Heart right ventricle (tissue), 16 donors: Measurements from ENCODE around the gene RSAD1. TPM values are rescaled to one million over a fixed set of nuclear protein-coding genes. Genes with fewer than 3 reads are reported as not detected.

Experiments used
- ATAC-seq, 8 donors: fragments of 200-7000 bp; cut with Tn5 transposase; one replicate each; pipeline ENCODE4 v1.9.1; 2020; ENCODE audit warnings: mild to moderate bottlenecking in 8 of 8, moderate library complexity in 8 of 8, moderate number of reproducible peaks in 1 of 8
- DNase-seq, 2 donors: peaks; one replicate each; pipeline ENCODE4 v3.0.0-alpha.2; 2020
- H3K27ac ChIP-seq, 10 donors: fragments of 200-600 bp; sonication (generic) in 2 of 10; one replicate each; pipeline versions ENCODE4 v1.5.0 to v1.8.0; 2020 to 2022; ENCODE audit warnings: mild to moderate bottlenecking in 3 of 10
- H3K27me3 ChIP-seq, 7 donors: fragments of 200-600 bp; one replicate each; pipeline ENCODE4 v1.8.0; 2021 to 2022; ENCODE audit warnings: mild to moderate bottlenecking in 2 of 7
- H3K36me3 ChIP-seq, 9 donors: fragments of 200-600 bp; sonication (generic) in 1 of 9; one replicate each; pipeline versions ENCODE4 v1.5.0 to v1.8.0; 2020 to 2022; ENCODE audit warnings: mild to moderate bottlenecking in 2 of 9
- H3K4me1 ChIP-seq, 9 donors: fragments of 200-600 bp; sonication (generic) in 1 of 9; one replicate each; pipeline versions ENCODE4 v1.5.0 to v1.8.0; 2020 to 2022; ENCODE audit warnings: mild to moderate bottlenecking in 4 of 9
- H3K4me3 ChIP-seq, 10 donors: fragments of 200-600 bp; sonication (generic) in 2 of 10; one replicate each; pipeline versions ENCODE4 v1.5.0 to v1.8.0; 2020 to 2022; ENCODE audit warnings: mild to moderate bottlenecking in 7 of 10, moderate library complexity in 2 of 10
- H3K9me3 ChIP-seq, 11 donors: fragments of 200-600 bp in 10 of 11; sonication (generic) in 2 of 11; one replicate each; pipeline versions ENCODE4 v1.5.0 to v1.8.0; 2013 to 2022; ENCODE audit warnings: mild to moderate bottlenecking in 2 of 11, control low read depth in 1 of 11, moderate library complexity in 1 of 11
- WGBS, 2 donors: extraction: QIAGEN DNeasy Blood & Tissue Kit; methylation state at CpG; one replicate each; pipeline ENCODE4 v1.1.7; 2013; ENCODE audit warnings: inconsistent platforms in 1 of 2; 5-methylcytosine and 5-hydroxymethylcytosine counted together
- intact Hi-C, 10 donors: fragments of 100-400 bp; cut with DNase I; formaldehyde crosslinking; loops; one replicate each; pipeline versions ENCODE4 v1.11.1 to v1.14.2; 2022
- polyA plus RNA-seq, 2 donors: library from polyadenylated mRNA; stranded (reverse); fragments of 200-250 nt; gene quantifications; one replicate each; pipeline ENCODE4 v1.2.3, GENCODE V29; 2013
- total RNA-seq, 10 donors: library from RNA; stranded (reverse); fragmentation: NEBNext Ultra II Directional in 3 of 10; extraction: Animal tissue kit (Norgen Biotek cat#: 25700) in 3 of 10; gene quantifications; one replicate each; pipeline versions ENCODE4 v1.2.1 to v1.2.4, GENCODE V29; 2021 to 2023
- TF ChIP-seq, protein P1 (sequence below), 9 donors: fragments of 200-600 bp; sonication (generic) in 2 of 9; IDR thresholded peaks; one replicate each; pipeline versions ENCODE4 v1.5.0 to v1.8.0; 2021 to 2022; ENCODE audit warnings: antibody characterized with exemption in 9 of 9, mild to moderate bottlenecking in 5 of 9, moderate library complexity in 1 of 9
- donor health status: Arrhythmogenic right ventricular cardiomyopathy.
- donor health status: ischemic (EF 13 %, LVEDD 7.1; RV severe dilation, severe dysfunction).
- donor health status: healthy with polysubstance abuse.
- donor health status: DM: no; HTN: yes; CAD: no.
- donor health status: DM: no; HTN: no; CAD: no.
- donor health status: ischemic (EF 25% LVEDD 6.9; RV normal size, moderate dysfunction).
- donor health status: ischemic (EF 25% LVEDD 5.7; RV mildly dilated, moderate dysfunction).
- donor health status: healthy.
- donor health status: DM: yes; HTN: yes; CAD: no.
- donor health status: Ischemic cardiomyopathy.
- donor health status: ischemic (EF 35%, LVEDD 5.7; RV mildly dilated, moderate dysfunction).
- donor health status: nonischemic (EF 11% LVEDD 7.7; RV severe dilation, severe dysfunction).
- donor health status: DM: yes; HTN: yes; CAD: no.
- donor health status: PGD.
- donor health status: ischemic (EF 29% LVEDD 5.4; RV normal size, mild dysfunction).
- donor health status: nonischemic (EF 23%, LVEDD 6.1; RV moderate dilation, normal function).

RSAD1 gene
- total and polyA plus RNA-seq, 12 donors: 31.8 to 52.3 (median 45.5) TPM

DNA sequence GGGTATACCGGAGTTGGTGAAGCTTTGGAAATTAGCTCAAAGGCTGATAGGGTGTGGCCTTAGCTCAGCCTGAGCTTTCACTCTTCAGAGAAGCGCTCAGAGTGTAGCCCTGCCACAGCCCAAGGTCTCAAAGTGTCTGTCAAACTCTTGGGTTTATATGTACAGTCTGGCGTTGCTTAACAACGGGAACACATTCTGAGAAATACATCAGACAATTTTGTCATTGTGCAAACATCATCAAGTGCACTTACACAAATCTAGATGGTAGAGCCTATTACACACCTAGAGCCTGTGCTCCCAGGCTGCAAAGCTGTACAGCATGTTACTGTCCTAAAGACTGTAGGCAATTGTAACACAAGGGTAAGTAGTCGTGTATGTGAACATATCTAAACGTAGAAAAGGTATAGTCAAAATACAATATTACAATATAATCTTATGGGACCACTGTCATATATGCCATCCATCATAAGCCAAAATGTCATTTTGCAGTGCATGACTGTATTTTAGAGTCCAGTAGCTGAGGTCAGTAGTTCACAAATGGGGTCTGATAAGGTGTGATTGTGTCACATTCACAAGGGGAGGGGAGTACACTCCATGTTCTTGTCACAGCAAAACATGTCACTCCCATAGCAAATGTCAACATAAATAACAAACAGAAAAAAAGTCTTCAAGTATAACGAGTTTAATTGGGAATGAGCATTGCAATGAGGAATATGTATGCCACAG, 30.6 kb upstream of the RSAD1 start:
- Histone ChIP-seq H3K27ac (no peak overlapping the region), H3K4me3 (no peak overlapping the region), H3K27me3 (no peaks in the 10 kb centered on the region), H3K9me3 (no peaks in the 10 kb centered on the region), H3K36me3 (peaks cover 0 to 3% (median 0%) of the 10 kb centered on the region in 9 donors), H3K4me1 (peaks cover 0 to 25% (median 12%) of the 10 kb centered on the region in 9 donors)
- TF ChIP-seq, protein P1, sequence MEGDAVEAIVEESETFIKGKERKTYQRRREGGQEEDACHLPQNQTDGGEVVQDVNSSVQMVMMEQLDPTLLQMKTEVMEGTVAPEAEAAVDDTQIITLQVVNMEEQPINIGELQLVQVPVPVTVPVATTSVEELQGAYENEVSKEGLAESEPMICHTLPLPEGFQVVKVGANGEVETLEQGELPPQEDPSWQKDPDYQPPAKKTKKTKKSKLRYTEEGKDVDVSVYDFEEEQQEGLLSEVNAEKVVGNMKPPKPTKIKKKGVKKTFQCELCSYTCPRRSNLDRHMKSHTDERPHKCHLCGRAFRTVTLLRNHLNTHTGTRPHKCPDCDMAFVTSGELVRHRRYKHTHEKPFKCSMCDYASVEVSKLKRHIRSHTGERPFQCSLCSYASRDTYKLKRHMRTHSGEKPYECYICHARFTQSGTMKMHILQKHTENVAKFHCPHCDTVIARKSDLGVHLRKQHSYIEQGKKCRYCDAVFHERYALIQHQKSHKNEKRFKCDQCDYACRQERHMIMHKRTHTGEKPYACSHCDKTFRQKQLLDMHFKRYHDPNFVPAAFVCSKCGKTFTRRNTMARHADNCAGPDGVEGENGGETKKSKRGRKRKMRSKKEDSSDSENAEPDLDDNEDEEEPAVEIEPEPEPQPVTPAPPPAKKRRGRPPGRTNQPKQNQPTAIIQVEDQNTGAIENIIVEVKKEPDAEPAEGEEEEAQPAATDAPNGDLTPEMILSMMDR (IDR thresholded peaks at IDR 0.05): no peak
- WGBS, 2 donors: 74 to 76% methylated on average over 7 of the region's 7 CpGs
- intact Hi-C loops: no loop called here
- ATAC-seq (peak in 6 of 8 donors; percentile 11 to 79 (median 61)), DNase-seq (no peak)

GRCh38 chr17:50448643-50449042, 30.0 kb upstream of the RSAD1 start:
- ATAC-seq: no peak
- no peak for DNase-seq
- WGBS, 2 donors: 53 to 60% methylated on average over 2 of the region's 2 CpGs
- Histone ChIP-seq H3K27me3 (no peaks in the 10 kb centered on the region), H3K4me1 (peaks cover 0 to 19% (median 6%) of the 10 kb centered on the region in 9 donors), H3K4me3 (no peak overlapping the region), H3K36me3 (peaks cover 0 to 3% (median 0%) of the 10 kb centered on the region in 9 donors), H3K9me3 (no peaks in the 10 kb centered on the region), H3K27ac (no peak overlapping the region)
- TF ChIP-seq, protein P1 (IDR thresholded peaks at IDR 0.05): no peak
- intact Hi-C loops: no loop called here

DNA sequence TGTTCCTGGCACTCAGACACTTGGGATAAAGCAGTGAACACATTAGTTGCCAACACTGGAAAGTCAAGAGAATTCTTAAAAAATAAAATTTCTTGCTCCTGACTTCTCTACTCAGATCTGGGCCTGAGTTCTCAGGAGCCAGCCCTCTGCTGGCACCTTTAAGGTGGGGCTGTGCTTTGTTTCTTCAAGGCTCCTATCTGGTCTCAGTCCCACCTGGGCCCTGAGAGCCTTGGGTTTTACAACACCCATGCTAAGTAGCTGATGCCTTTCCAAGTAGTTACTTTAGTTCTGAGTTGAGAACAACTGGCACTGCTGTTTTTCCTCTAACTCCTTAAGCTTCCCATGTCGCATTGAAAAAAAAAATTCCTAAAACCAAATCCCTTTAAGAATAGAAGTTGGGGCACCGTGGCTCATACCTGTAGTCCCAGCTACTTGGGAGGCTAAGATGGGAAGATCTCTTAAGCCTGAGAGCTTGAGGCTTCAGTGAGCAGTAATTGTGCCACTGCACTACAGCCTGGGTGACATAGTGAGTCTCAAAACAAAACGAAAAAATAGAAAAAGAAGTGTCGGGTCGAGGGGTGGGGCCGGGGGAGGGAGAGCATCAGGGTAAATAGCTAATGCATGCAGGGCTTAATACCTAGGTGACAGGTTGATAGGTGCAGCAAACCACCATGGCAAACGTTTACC, 26.6 kb upstream of the RSAD1 start:
- H3K27me3 ChIP-seq: no peaks in the 10 kb centered on the region
- H3K36me3 ChIP-seq: peaks cover 0 to 3% (median 0%) of the 10 kb centered on the region in 9 donors
- H3K27ac ChIP-seq: no peak overlapping the region
- peaks cover 0 to 16% (median 0%) of the 10 kb centered on the region in 9 donors for H3K4me1 ChIP-seq
- DNase-seq: no peak
- TF ChIP-seq, protein P1 (IDR thresholded peaks at IDR 0.05): no peak
- H3K9me3 ChIP-seq: no peaks in the 10 kb centered on the region
- intact Hi-C loops: no loop called here
- ATAC-seq: no peak
- no peak overlapping the region for H3K4me3 ChIP-seq
- 79 to 86% methylated on average over 7 of the region's 7 CpGs for WGBS, 2 donors

GRCh38 chr17:50452630-50453300, 25.9 kb upstream of the RSAD1 start:
- TF ChIP-seq, protein P1 (IDR thresholded peaks at IDR 0.05): no peak
- intact Hi-C loops: no loop called here
- no peak overlapping the region for H3K4me3 ChIP-seq
- WGBS, 2 donors: 86 to 91% methylated on average over 10 of the region's 10 CpGs
- H3K9me3 ChIP-seq: no peaks in the 10 kb centered on the region
- no peak for ATAC-seq
- peaks cover 0 to 3% (median 0%) of the 10 kb centered on the region in 9 donors for H3K36me3 ChIP-seq
- peaks cover 0 to 16% (median 0%) of the 10 kb centered on the region in 9 donors for H3K4me1 ChIP-seq
- H3K27me3 ChIP-seq: no peaks in the 10 kb centered on the region
- H3K27ac ChIP-seq: no peak overlapping the region
- DNase-seq: no peak
